Common myeloid progenitor, CD34-positive (primary cell): Measurements from ENCODE around the gene PRDM1.

ENCODE experiments used
- CTCF ChIA-PET: fragments of 350-600 bp; sonication (Branson Sonifier 250); formaldehyde crosslinking; loops from one replicate; lab custom pipeline; 2021; ENCODE audit warnings: antibody characterized with exemption; lab: Charles Lee
- POLR2A ChIA-PET: fragments of 350-600 bp; sonication (Branson Sonifier 250); formaldehyde crosslinking; loops from one replicate; lab custom pipeline; 2021; ENCODE audit warnings: antibody characterized with exemption; lab: Charles Lee
- DNase-seq, 3 donors: peaks; one replicate each; pipeline versions ENCODE4 v3.0.0 to v3.0.0-alpha.2; 2013
- H3K27ac ChIP-seq, 2 experiments: 1 replicate in 1 of 2; 2 replicates in 1 of 2; pipeline ENCODE4 v1.7.0; 2013; ENCODE audit warnings: inconsistent platforms in 2 of 2, low read length in 2 of 2, mild to moderate bottlenecking in 2 of 2, low read depth in 1 of 2, moderate library complexity in 1 of 2; ENCODE audit not compliant: severe bottlenecking in 2 of 2, insufficient read depth in 1 of 2, poor library complexity in 1 of 2
- H3K27me3 ChIP-seq, 5 experiments: replicated peaks in 2 of 5; 1 replicate in 3 of 5; 2 replicates in 2 of 5; pipeline versions ENCODE4 v1.6.1 to v1.7.0; 2013; ENCODE audit warnings: low read length in 4 of 5, mild to moderate bottlenecking in 2 of 5, moderate library complexity in 2 of 5, inconsistent platforms in 1 of 5; ENCODE audit not compliant: insufficient read depth in 5 of 5, control insufficient read depth in 4 of 5
- H3K36me3 ChIP-seq, 4 experiments: 1 replicate in 2 of 4; 2 replicates in 2 of 4; pipeline versions ENCODE4 v1.6.1 to v1.7.0; 2013; ENCODE audit warnings: low read length in 3 of 4, control low read depth in 1 of 4, mild to moderate bottlenecking in 1 of 4; ENCODE audit not compliant: control insufficient read depth in 4 of 4, insufficient read depth in 4 of 4
- H3K4me1 ChIP-seq, 4 experiments: 1 replicate in 3 of 4; 2 replicates in 1 of 4; pipeline versions ENCODE4 v1.6.1 to v1.7.1; 2013; ENCODE audit warnings: low read length in 3 of 4, mild to moderate bottlenecking in 3 of 4, control low read depth in 1 of 4, inconsistent platforms in 1 of 4, moderate library complexity in 1 of 4; ENCODE audit not compliant: control insufficient read depth in 4 of 4, insufficient read depth in 4 of 4; ENCODE audit errors: control extremely low read depth in 1 of 4
- H3K4me3 ChIP-seq, 7 experiments: 1 replicate in 4 of 7; 2 replicates in 3 of 7; pipeline versions ENCODE4 v1.5.1 to v1.7.0; 2013; ENCODE audit warnings: mild to moderate bottlenecking in 7 of 7, low read length in 6 of 7, moderate library complexity in 6 of 7, inconsistent platforms in 2 of 7, low read depth in 2 of 7, control low read depth in 1 of 7; ENCODE audit not compliant: insufficient read depth in 4 of 7, control insufficient read depth in 1 of 7; ENCODE audit errors: extremely low read depth in 1 of 7
- H3K9me3 ChIP-seq, 5 experiments: 1 replicate in 4 of 5; 2 replicates in 1 of 5; pipeline versions ENCODE4 v1.6.1 to v1.7.1; 2013; ENCODE audit warnings: low read length in 4 of 5, mild to moderate bottlenecking in 2 of 5, inconsistent platforms in 1 of 5, low read depth in 1 of 5, moderate library complexity in 1 of 5; ENCODE audit not compliant: control insufficient read depth in 4 of 5, insufficient read depth in 2 of 5; ENCODE audit errors: control extremely low read depth in 1 of 5
- WGBS: methylation state at CpG from one replicate; pipeline ENCODE4 v1.1.5; 2013; ENCODE audit not compliant: insufficient coverage; 5-methylcytosine and 5-hydroxymethylcytosine counted together

The PRDM1 gene

DNA sequence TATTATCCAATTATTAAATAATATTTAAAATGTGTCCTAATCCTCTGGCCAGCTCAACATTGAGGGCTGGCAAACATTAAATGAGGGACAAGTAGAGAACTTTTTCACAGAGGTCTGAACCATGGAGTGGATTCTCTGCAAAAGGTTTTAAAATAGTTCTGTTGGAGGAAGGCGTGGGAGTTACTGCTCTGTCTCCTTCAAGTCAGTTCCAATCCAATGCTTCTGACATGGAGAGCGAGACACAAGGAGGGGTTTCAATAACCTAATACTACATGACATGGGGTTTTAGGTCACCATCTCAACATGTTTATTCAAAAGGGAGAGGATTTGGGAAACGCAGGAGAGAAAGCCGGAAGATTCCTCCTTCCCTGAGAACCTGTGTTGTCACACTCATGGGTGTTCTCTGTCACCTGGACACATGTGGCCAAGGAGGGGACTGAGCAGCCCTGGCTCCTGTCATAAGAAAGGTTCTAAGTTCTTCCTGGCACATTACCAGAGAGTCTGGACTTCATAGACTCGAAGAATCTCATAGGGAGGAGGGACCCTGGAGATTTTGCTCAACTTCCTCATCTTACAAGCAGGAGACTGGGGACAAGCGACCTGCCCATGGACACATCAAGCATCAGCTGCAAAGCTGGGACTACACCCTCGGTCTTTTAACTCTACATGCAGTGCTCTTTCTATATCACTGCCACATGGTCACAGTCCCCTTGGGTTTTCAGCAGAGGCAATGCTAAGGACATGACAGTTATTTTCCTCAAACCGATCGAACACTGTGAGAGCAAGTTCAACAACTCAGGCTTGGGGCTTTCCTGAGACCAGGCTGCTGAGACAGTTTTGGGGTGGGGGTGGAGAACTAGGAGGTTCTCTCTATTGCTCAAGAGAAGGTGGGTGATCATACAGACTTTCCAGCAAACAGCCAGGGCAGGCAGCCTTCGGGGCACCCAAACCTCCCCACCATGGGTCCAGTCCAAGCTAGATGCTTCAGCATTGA, 38.6 kb downstream of the PRDM1 start:
- H3K36me3 ChIP-seq: no peaks in the 10 kb centered on the region
- no peak overlapping the region for H3K4me3 ChIP-seq
- H3K4me1 ChIP-seq: peaks cover 0 to 32% (median 3%) of the 10 kb centered on the region in 4 experiments
- WGBS: 100% methylated on average over 7 of the region's 10 CpGs
- no peaks in the 10 kb centered on the region for H3K9me3 ChIP-seq
- H3K27ac ChIP-seq: no peak overlapping the region
- ChIA-PET POLR2A (no interaction called here), CTCF (interaction anchor here (1.0 kb wide), 1 partner anchor 37 kb away, joined by 4 read pairs; no protein-coding TSS in a partner anchor)
- H3K27me3 ChIP-seq: no peaks in the 10 kb centered on the region
- DNase-seq: no peak

- DNase-seq: peak; percentile 39 to 84 (median 78)
- H3K4me3 ChIP-seq: peak overlapping the region in 2 of 7 experiments; percentile 8 to 18
- CTCF ChIA-PET: interaction anchor here (1.1 kb wide), 1 partner anchor 16 kb away, joined by 3 read pairs; no protein-coding TSS in a partner anchor
Measured at GRCh38 chr6:106125925-106126435, 39.8 kb downstream of the PRDM1 start.

DNA sequence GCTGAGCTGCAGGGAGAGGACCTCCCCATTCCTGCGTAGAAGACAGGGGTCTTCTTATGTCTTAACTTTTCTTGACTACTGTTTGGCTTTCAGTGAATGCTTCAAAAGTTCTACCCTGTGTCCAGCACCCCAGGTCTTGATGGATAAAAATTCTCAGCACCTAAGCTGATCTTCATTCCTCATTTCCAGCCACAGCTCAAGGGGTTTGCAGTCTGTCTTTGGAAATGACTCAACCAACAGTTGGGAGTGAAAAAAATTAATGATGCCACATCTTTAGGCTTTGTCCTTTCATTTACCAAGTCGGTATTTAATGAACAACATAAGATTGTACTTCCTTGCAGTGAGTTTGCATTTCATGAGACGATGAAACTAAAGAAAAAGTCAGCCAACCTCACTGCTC, 40.3 kb downstream of the PRDM1 start:
- Histone ChIP-seq H3K27ac (no peak overlapping the region), H3K36me3 (no peaks in the 10 kb centered on the region), H3K9me3 (no peaks in the 10 kb centered on the region), H3K4me3 (no peak overlapping the region), H3K27me3 (no peaks in the 10 kb centered on the region), H3K4me1 (peaks cover 0 to 32% (median 3%) of the 10 kb centered on the region in 4 experiments)
- CTCF ChIA-PET: interaction anchor here (1.1 kb wide), 1 partner anchor 16 kb away, joined by 3 read pairs; no protein-coding TSS in a partner anchor
- POLR2A ChIA-PET: no interaction called here
- WGBS: 74% methylated on average over 3 of the region's 3 CpGs
- no peak for DNase-seq

More at GRCh38 chr6:106125925-106126435, 39.8 kb downstream of the PRDM1 start:
- WGBS: 71% methylated on average over 3 of the region's 11 CpGs
- Histone ChIP-seq H3K27me3 (no peaks in the 10 kb centered on the region), H3K9me3 (no peaks in the 10 kb centered on the region), H3K4me1 (peaks cover 0 to 32% (median 3%) of the 10 kb centered on the region in 4 experiments), H3K36me3 (no peaks in the 10 kb centered on the region), H3K27ac (no peak overlapping the region)
- POLR2A ChIA-PET: no interaction called here

GRCh38 chr6:106128981-106129781, 43.0 kb downstream of the PRDM1 start:
- WGBS: 95% methylated on average over 9 of the region's 9 CpGs
- no peaks in the 10 kb centered on the region for H3K36me3 ChIP-seq
- no peak for DNase-seq
- POLR2A ChIA-PET: no interaction called here
- CTCF ChIA-PET: interaction anchor here (1.0 to 1.6 kb wide), 2 partner anchors 14 to 34 kb away, joined by 3 to 4 read pairs; no protein-coding TSS in a partner anchor
- no peak overlapping the region for H3K4me3 ChIP-seq
- H3K27me3 ChIP-seq: no peaks in the 10 kb centered on the region
- no peak overlapping the region for H3K27ac ChIP-seq
- H3K4me1 ChIP-seq: peaks cover 0 to 21% (median 3%) of the 10 kb centered on the region in 4 experiments
- no peaks in the 10 kb centered on the region for H3K9me3 ChIP-seq

GRCh38 chr6:106132153-106132698, 46.1 kb downstream of the PRDM1 start:
- no peak overlapping the region for H3K27ac ChIP-seq
- ChIA-PET CTCF (no interaction called here), POLR2A (no interaction called here)
- H3K27me3 ChIP-seq: no peaks in the 10 kb centered on the region
- DNase-seq: no peak
- no peaks in the 10 kb centered on the region for H3K36me3 ChIP-seq
- H3K4me1 ChIP-seq: no peaks in the 10 kb centered on the region
- WGBS: 98% methylated on average over 7 of the region's 10 CpGs
- no peak overlapping the region for H3K4me3 ChIP-seq
- H3K9me3 ChIP-seq: no peaks in the 10 kb centered on the region

GRCh38 chr6:106133040-106133439, 46.9 kb downstream of the PRDM1 start:
- no peaks in the 10 kb centered on the region for H3K36me3 ChIP-seq
- CTCF ChIA-PET: no interaction called here
- no peaks in the 10 kb centered on the region for H3K9me3 ChIP-seq
- no CpG with 5 or more reads among the region's 6 CpGs for WGBS
- H3K4me3 ChIP-seq: no peak overlapping the region
- no peaks in the 10 kb centered on the region for H3K4me1 ChIP-seq
- no peaks in the 10 kb centered on the region for H3K27me3 ChIP-seq
- POLR2A ChIA-PET: no interaction called here
- H3K27ac ChIP-seq: no peak overlapping the region
- DNase-seq: no peak
